Endothelial cell of umbilical vein (primary cell): Measurements from ENCODE around the gene OR51I2. TPM values are rescaled to one million over a fixed set of nuclear protein-coding genes. Genes with fewer than 3 reads are reported as not detected.

Source experiments
- BruUV-seq: library from RNA; stranded (reverse); fragments of 400-500 nt; replicated peaks from 2 replicates; lab custom pipeline; 2021; lab: Mats Ljungman, UMichigan
- CTCF ChIA-PET: fragments of 300-600, 350-600 bp; sonication (Branson Sonifier 250); formaldehyde crosslinking; loops from one replicate; lab custom pipeline; 2021; ENCODE audit warnings: antibody characterized with exemption, inconsistent platforms; lab: Charles Lee
- POLR2A ChIA-PET: fragments of 300-600, 350-600 bp; sonication (Branson Sonifier 250); formaldehyde crosslinking; loops from one replicate; lab custom pipeline; 2021; ENCODE audit warnings: antibody characterized with exemption, inconsistent platforms; lab: Charles Lee
- DNase-seq: peaks from one replicate; pipeline ENCODE4 v3.0.0-alpha.2; 2011; ENCODE audit warnings: low read depth, low spot score
- FAIRE-seq: peaks from 2 replicates; lab custom pipeline; 2011; peaks lifted over from hg19 to GRCh38; lab: Jason Lieb, UNC
- H2AFZ ChIP-seq: 2 replicates; pipeline ENCODE4 v1.6.0; 2012; ENCODE audit warnings: low read depth, low read length, control low read depth, inconsistent platforms
- H3K27ac ChIP-seq: 2 replicates; pipeline ENCODE4 v1.5.1; 2011; ENCODE audit warnings: low read depth, mild to moderate bottlenecking, control low read depth, low read length, moderate library complexity; ENCODE audit not compliant: insufficient read depth
- H3K27me3 ChIP-seq, 2 experiments: 2 replicates each; pipeline versions ENCODE4 v1.6.0 to v1.6.1; 2011; ENCODE audit warnings: low read length in 2 of 2, mixed read lengths in 1 of 2; ENCODE audit not compliant: control insufficient read depth in 2 of 2, insufficient read depth in 2 of 2
- H3K36me3 ChIP-seq, 2 experiments: 2 replicates in 1 of 2; 3 replicates in 1 of 2; pipeline ENCODE4 v1.5.1; 2011; ENCODE audit warnings: low read length in 2 of 2, mild to moderate bottlenecking in 1 of 2, moderate library complexity in 1 of 2; ENCODE audit not compliant: control insufficient read depth in 2 of 2, insufficient read depth in 2 of 2; ENCODE audit errors: extremely low read depth in 1 of 2
- H3K4me1 ChIP-seq: 3 replicates; pipeline ENCODE4 v1.5.1; 2011; ENCODE audit warnings: mild to moderate bottlenecking, low read length; ENCODE audit not compliant: control insufficient read depth, insufficient read depth; ENCODE audit errors: extremely low read depth
- H3K4me2 ChIP-seq: 2 replicates; pipeline ENCODE4 v1.6.1; 2011; ENCODE audit warnings: low read length, control low read depth, mixed read lengths; ENCODE audit not compliant: insufficient read depth
- H3K4me3 ChIP-seq, 3 experiments: fragments of 200-600 bp in 1 of 3; sonication (generic), shearing (Covaris generic) in 1 of 3; replicated peaks in 1 of 3; 2 replicates each; pipeline ENCODE4 v1.5.1; 2011 to 2016; ENCODE audit warnings: control low read depth in 3 of 3, low read length in 3 of 3, mild to moderate bottlenecking in 2 of 3, inconsistent platforms in 1 of 3, low read depth in 1 of 3, moderate library complexity in 1 of 3; ENCODE audit not compliant: insufficient read depth in 1 of 3
- H3K79me2 ChIP-seq: 2 replicates; pipeline ENCODE4 v1.6.0; 2012; ENCODE audit warnings: low read length, inconsistent platforms; ENCODE audit not compliant: control insufficient read depth, insufficient read depth
- H3K9ac ChIP-seq: replicated peaks from 2 replicates; pipeline ENCODE3; 2011; ENCODE audit warnings: low read length, control low read depth; ENCODE audit not compliant: insufficient read depth; ENCODE audit errors: extremely low read depth
- H3K9me1 ChIP-seq: replicated peaks from 3 replicates; pipeline ENCODE4 v1.6.0; 2011; ENCODE audit warnings: mild to moderate bottlenecking, low read length; ENCODE audit not compliant: control insufficient read depth, insufficient read depth; ENCODE audit errors: extremely low read depth
- H3K9me3 ChIP-seq: replicated peaks from 2 replicates; pipeline ENCODE4 v1.5.1; 2012; ENCODE audit warnings: low read length, inconsistent platforms; ENCODE audit not compliant: control insufficient read depth, insufficient read depth
- H4K20me1 ChIP-seq: replicated peaks from 2 replicates; pipeline ENCODE3; 2011; ENCODE audit warnings: mild to moderate bottlenecking, low read length; ENCODE audit not compliant: control insufficient read depth, insufficient read depth; ENCODE audit errors: extremely low read depth
- EZH2 ChIP-seq: IDR thresholded peaks from 2 replicates; pipeline ENCODE4 v1.6.1; 2012; ENCODE audit warnings: borderline replicate concordance, low read depth, mild to moderate bottlenecking, moderate library complexity, low read length, inconsistent platforms; ENCODE audit not compliant: severe bottlenecking
- FOS ChIP-seq: IDR thresholded peaks from 2 replicates; pipeline ENCODE4 v1.6.1; 2011; ENCODE audit warnings: mild to moderate bottlenecking, low read length, moderate library complexity, borderline replicate concordance; ENCODE audit not compliant: insufficient read depth
- GATA2 ChIP-seq: IDR thresholded peaks from 2 replicates; pipeline ENCODE4 v1.7.0; 2011; ENCODE audit warnings: low read depth, mild to moderate bottlenecking, moderate library complexity, mixed read lengths, low read length; ENCODE audit not compliant: insufficient read length, insufficient read depth
- JUN ChIP-seq: IDR thresholded peaks from 2 replicates; pipeline ENCODE4 v1.6.1; 2011; ENCODE audit warnings: borderline replicate concordance, low read depth; ENCODE audit not compliant: insufficient read length, insufficient read depth
- MYC ChIP-seq: IDR thresholded peaks from one replicate; pipeline ENCODE4 v1.6.1; 2011; ENCODE audit warnings: mild to moderate bottlenecking, low read depth, low read length
- POLR2A ChIP-seq: IDR thresholded peaks from 2 replicates; pipeline ENCODE4 v1.6.1; 2012; ENCODE audit warnings: low read depth, mild to moderate bottlenecking, control low read depth, low read length
- POLR2AphosphoS5 ChIP-seq: IDR thresholded peaks from 2 replicates; pipeline ENCODE4 v1.6.1; 2012; ENCODE audit warnings: low read depth, mild to moderate bottlenecking, control low read depth, low read length, moderate library complexity; ENCODE audit not compliant: insufficient read depth
- dilution Hi-C: fragments of 300-500 bp; cut with MboI; formaldehyde crosslinking; loops from one replicate; pipeline ENCODE4 v1.15.0; 2019; ENCODE audit warnings: low sequenced_read_pairs; ENCODE audit not compliant: extremely low pct_ligation_motif_present
- intact Hi-C: fragments of 100-400 bp; cut with micrococcal nuclease; formaldehyde crosslinking; loops from one replicate; pipeline ENCODE4 v1.10.0; 2022
- polyA plus RNA-seq, 4 experiments: library from polyadenylated mRNA; depleted of rRNA in 3 of 4; stranded (reverse) in 3 of 4; unstranded in 1 of 4; fragments of >200 nt; gene quantifications; 2 replicates each; pipeline versions ENCODE4 v1.2.1 to v1.2.3, GENCODE V29; 2011 to 2012; ENCODE audit warnings: missing spikeins in 1 of 4
- total RNA-seq: library from RNA; stranded (reverse); gene quantifications from 2 replicates; pipeline ENCODE4 v1.2.3, GENCODE V29; 2021
- TF ChIP-seq, protein P1 (sequence below): IDR thresholded peaks from 2 replicates; pipeline ENCODE4 v1.6.1; 2011; ENCODE audit not compliant: insufficient read depth, insufficient read length
- TF ChIP-seq, protein P2 (sequence below), 2 donors: IDR thresholded peaks; 1 replicate in 1 of 2; 2 replicates in 1 of 2; pipeline ENCODE4 v1.5.1; 2011; ENCODE audit warnings: low read length in 2 of 2, mild to moderate bottlenecking in 2 of 2, moderate library complexity in 2 of 2, control low read depth in 1 of 2, inconsistent platforms in 1 of 2, low read depth in 1 of 2; ENCODE audit not compliant: insufficient read depth in 1 of 2; ENCODE audit errors: extremely low read depth in 1 of 2

Gene OR51I2
- total and polyA plus RNA-seq, 2 donors (not counting 3 experiments of a cell fraction or from before 2014, with no cell fraction given): not detected

DNA sequence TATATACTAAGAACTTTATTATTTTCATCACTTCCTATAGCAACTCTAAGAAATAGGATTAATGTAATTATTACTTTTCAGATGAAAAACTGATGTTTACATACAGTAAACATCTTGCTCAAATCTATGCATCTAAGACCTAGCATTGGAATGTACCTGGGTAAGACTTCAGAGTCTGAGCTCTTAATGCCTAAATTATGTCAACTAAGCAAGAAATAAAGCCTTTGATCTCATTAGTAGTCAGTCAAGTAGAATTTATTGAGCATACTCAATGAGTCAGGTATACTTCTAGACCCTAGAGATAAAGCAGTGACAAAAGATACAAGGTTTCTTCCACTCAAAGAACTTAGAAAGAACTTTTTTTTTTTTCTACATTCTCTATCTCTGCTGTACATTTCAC lies 44.0 kb upstream of the OR51I2 start:
- intact Hi-C loops: no loop called here
- no peak for FAIRE-seq

DNA sequence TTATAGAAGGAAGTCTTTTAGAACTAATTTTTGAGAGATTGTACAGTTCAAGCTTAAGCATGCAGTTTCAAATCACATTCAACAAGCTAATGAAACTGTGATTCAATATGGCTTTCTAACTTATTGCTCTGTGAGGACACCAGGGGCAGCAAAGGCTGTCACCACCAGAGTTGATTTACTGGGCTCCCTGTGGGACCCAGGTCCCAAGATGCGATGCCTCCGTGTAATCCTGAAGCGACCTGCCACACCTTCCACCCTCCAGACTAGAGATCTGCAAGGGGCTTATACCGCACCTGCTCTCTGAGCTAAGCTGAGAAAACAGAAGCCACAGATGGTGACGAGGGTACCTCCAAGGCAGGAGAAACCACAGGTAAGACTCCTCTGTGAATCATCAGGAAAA lies 28.1 kb upstream of the OR51I2 start:
- dilution Hi-C loops: no loop called here
- no peak for TF ChIP-seq FOS
- no peak for TF ChIP-seq POLR2A
- TF ChIP-seq, protein P1, sequence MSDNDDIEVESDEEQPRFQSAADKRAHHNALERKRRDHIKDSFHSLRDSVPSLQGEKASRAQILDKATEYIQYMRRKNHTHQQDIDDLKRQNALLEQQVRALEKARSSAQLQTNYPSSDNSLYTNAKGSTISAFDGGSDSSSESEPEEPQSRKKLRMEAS: no peak
- no peak for TF ChIP-seq JUN
- TF ChIP-seq, protein P2, sequence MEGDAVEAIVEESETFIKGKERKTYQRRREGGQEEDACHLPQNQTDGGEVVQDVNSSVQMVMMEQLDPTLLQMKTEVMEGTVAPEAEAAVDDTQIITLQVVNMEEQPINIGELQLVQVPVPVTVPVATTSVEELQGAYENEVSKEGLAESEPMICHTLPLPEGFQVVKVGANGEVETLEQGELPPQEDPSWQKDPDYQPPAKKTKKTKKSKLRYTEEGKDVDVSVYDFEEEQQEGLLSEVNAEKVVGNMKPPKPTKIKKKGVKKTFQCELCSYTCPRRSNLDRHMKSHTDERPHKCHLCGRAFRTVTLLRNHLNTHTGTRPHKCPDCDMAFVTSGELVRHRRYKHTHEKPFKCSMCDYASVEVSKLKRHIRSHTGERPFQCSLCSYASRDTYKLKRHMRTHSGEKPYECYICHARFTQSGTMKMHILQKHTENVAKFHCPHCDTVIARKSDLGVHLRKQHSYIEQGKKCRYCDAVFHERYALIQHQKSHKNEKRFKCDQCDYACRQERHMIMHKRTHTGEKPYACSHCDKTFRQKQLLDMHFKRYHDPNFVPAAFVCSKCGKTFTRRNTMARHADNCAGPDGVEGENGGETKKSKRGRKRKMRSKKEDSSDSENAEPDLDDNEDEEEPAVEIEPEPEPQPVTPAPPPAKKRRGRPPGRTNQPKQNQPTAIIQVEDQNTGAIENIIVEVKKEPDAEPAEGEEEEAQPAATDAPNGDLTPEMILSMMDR (IDR thresholded peaks at IDR 0.05; ENCODE audit: extremely low read depth in 1 of 2, insufficient read depth in 1 of 2, low read depth in 1 of 2, low read length in 2 of 2): no peak
- TF ChIP-seq GATA2: no peak
- no peak for TF ChIP-seq POLR2AphosphoS5
- TF ChIP-seq MYC: no peak
- TF ChIP-seq EZH2: no peak
- FAIRE-seq (no peak), DNase-seq (no peak)
- BruUV-seq: no TSS peak
- no peaks in the 10 kb centered on the region for H4K20me1 ChIP-seq
- H3K79me2 ChIP-seq: no peaks in the 10 kb centered on the region
- no peaks in the 10 kb centered on the region for H3K9me3 ChIP-seq
- no peaks in the 10 kb centered on the region for H3K9me1 ChIP-seq
- ChIA-PET CTCF (no interaction called here), POLR2A (no interaction called here)
- no peak overlapping the region for H3K9ac ChIP-seq
- no peaks in the 10 kb centered on the region for H3K36me3 ChIP-seq
- H3K4me1 ChIP-seq: no peaks in the 10 kb centered on the region
- no peak overlapping the region for H3K27ac ChIP-seq
- no peaks in the 10 kb centered on the region for H3K27me3 ChIP-seq
- H2AFZ ChIP-seq: no peak overlapping the region
- H3K4me3 ChIP-seq: no peak overlapping the region
- intact Hi-C loops: no loop called here
- no peak overlapping the region for H3K4me2 ChIP-seq

More for the DNA sequence above, 44.0 kb upstream of the OR51I2 start:
- TF ChIP-seq JUN (no peak), GATA2 (no peak), POLR2AphosphoS5 (no peak), POLR2A (no peak)
- TF ChIP-seq, protein P1: no peak
- no peak overlapping the region for H3K4me3 ChIP-seq
- no peak overlapping the region for H3K27ac ChIP-seq
- CTCF ChIA-PET: no interaction called here
- H3K79me2 ChIP-seq: no peaks in the 10 kb centered on the region
- no peaks in the 10 kb centered on the region for H3K9me1 ChIP-seq
- BruUV-seq: no TSS peak
- no peaks in the 10 kb centered on the region for H3K36me3 ChIP-seq
- no peak overlapping the region for H2AFZ ChIP-seq
- no peaks in the 10 kb centered on the region for H4K20me1 ChIP-seq
- H3K4me2 ChIP-seq: no peak overlapping the region
- dilution Hi-C loops: no loop called here
- POLR2A ChIA-PET: no interaction called here
- DNase-seq: no peak
- no peaks in the 10 kb centered on the region for H3K9me3 ChIP-seq
- H3K9ac ChIP-seq: no peak overlapping the region
- no peaks in the 10 kb centered on the region for H3K27me3 ChIP-seq
- no peaks in the 10 kb centered on the region for H3K4me1 ChIP-seq
